ENCODE data around the gene ANKRD62.

Gene ANKRD62

GRCh38 chr18:12085136-12085535 lies 8.5 kb upstream of the ANKRD62 start:
- no peak overlapping the region for H3K14ac ChIP-seq (ENCODE audit: low read length)
- no peak overlapping the region for H3K9ac ChIP-seq (ENCODE audit: low read length)
- no peak overlapping the region for H2BK12ac ChIP-seq (ENCODE audit: low read length)
- WGBS (ENCODE audit: extremely low coverage, insufficient coverage, insufficient read length) = no CpG with 5 or more reads among the region's 13 CpGs
- no peak overlapping the region for H4K8ac ChIP-seq (ENCODE audit: low read depth, low read length)
- H4K91ac ChIP-seq (ENCODE audit: low read depth, low read length) = no peak overlapping the region
- no peak for DNase-seq
- no peak overlapping the region for H4K12ac ChIP-seq (ENCODE audit: low read depth, low read length)
- H3K4me1 ChIP-seq (ENCODE audit: control insufficient read depth in 1 of 2, insufficient read depth in 2 of 2, low read length in 2 of 2) = no peaks in the 10 kb centered on the region
- no peaks in the 10 kb centered on the region for H3K36me3 ChIP-seq (ENCODE audit: control insufficient read depth in 1 of 2, insufficient read depth in 2 of 2, low read length in 2 of 2)
- H2AK5ac ChIP-seq (ENCODE audit: low read length) = no peak overlapping the region
- no peak overlapping the region for H2BK120ac ChIP-seq (ENCODE audit: insufficient read depth, low read length, poor library complexity)
- no peak overlapping the region for H3K27ac ChIP-seq (ENCODE audit: low read depth, low read length)
- no peak overlapping the region for H2BK5ac ChIP-seq (ENCODE audit: low read depth, low read length, poor library complexity)
- no peaks in the 10 kb centered on the region for H3K79me1 ChIP-seq (ENCODE audit: low read length)
- H3K27me3 ChIP-seq (ENCODE audit: insufficient read depth, low read length) = no peaks in the 10 kb centered on the region
- no peak overlapping the region for H3K18ac ChIP-seq (ENCODE audit: low read length)
- H3K4ac ChIP-seq (ENCODE audit: low read depth, low read length) = no peak overlapping the region
- H3K23ac ChIP-seq (ENCODE audit: low read length) = no peak overlapping the region
- H3K4me3 ChIP-seq (ENCODE audit: low read depth, low read length) = no peak overlapping the region
- peaks cover 4% of the 10 kb centered on the region for H3K9me3 ChIP-seq (ENCODE audit: insufficient read depth, low read depth, low read length)
- no peak overlapping the region for H2AFZ ChIP-seq (ENCODE audit: insufficient read depth, low read length, poor library complexity)
- H3K4me2 ChIP-seq (ENCODE audit: low read length) = no peak overlapping the region
- no peaks in the 10 kb centered on the region for H3K79me2 ChIP-seq (ENCODE audit: control insufficient read depth, insufficient read depth, low read length, poor library complexity)

GRCh38 chr18:12085786-12086185 lies 7.9 kb upstream of the ANKRD62 start:
- Histone ChIP-seq H4K12ac (ENCODE audit: low read depth, low read length) (no peak overlapping the region), H3K27ac (ENCODE audit: low read depth, low read length) (no peak overlapping the region), H3K23ac (ENCODE audit: low read length) (no peak overlapping the region), H2AFZ (ENCODE audit: insufficient read depth, low read length, poor library complexity) (no peak overlapping the region), H3K9me3 (ENCODE audit: insufficient read depth, low read depth, low read length) (peaks cover 4% of the 10 kb centered on the region), H3K79me2 (ENCODE audit: control insufficient read depth, insufficient read depth, low read length, poor library complexity) (no peaks in the 10 kb centered on the region), H3K9ac (ENCODE audit: low read length) (no peak overlapping the region), H4K91ac (ENCODE audit: low read depth, low read length) (no peak overlapping the region), H2BK5ac (ENCODE audit: low read depth, low read length, poor library complexity) (no peak overlapping the region), H2BK12ac (ENCODE audit: low read length) (no peak overlapping the region), H3K27me3 (ENCODE audit: insufficient read depth, low read length) (no peaks in the 10 kb centered on the region), H3K4me1 (ENCODE audit: control insufficient read depth in 1 of 2, insufficient read depth in 2 of 2, low read length in 2 of 2) (no peaks in the 10 kb centered on the region), H3K18ac (ENCODE audit: low read length) (no peak overlapping the region), H2AK5ac (ENCODE audit: low read length) (no peak overlapping the region), H3K4ac (ENCODE audit: low read depth, low read length) (no peak overlapping the region), H3K4me3 (ENCODE audit: low read depth, low read length) (peak overlapping the region; percentile 11), H2BK120ac (ENCODE audit: insufficient read depth, low read length, poor library complexity) (no peak overlapping the region), H3K36me3 (ENCODE audit: control insufficient read depth in 1 of 2, insufficient read depth in 2 of 2, low read length in 2 of 2) (no peaks in the 10 kb centered on the region), H4K8ac (ENCODE audit: low read depth, low read length) (no peak overlapping the region), H3K79me1 (ENCODE audit: low read length) (no peaks in the 10 kb centered on the region), H3K14ac (ENCODE audit: low read length) (no peak overlapping the region), H3K4me2 (ENCODE audit: low read length) (no peak overlapping the region)
- no CpG with 5 or more reads among the region's 4 CpGs for WGBS (ENCODE audit: extremely low coverage, insufficient coverage, insufficient read length)
- DNase-seq = no peak

- H3K36me3 ChIP-seq (ENCODE audit: control insufficient read depth in 1 of 2, insufficient read depth in 2 of 2, low read length in 2 of 2) = no peaks in the 10 kb centered on the region
- no peak overlapping the region for H2AK5ac ChIP-seq (ENCODE audit: low read length)
- H4K12ac ChIP-seq (ENCODE audit: low read depth, low read length) = no peak overlapping the region
- no peak overlapping the region for H2AFZ ChIP-seq (ENCODE audit: insufficient read depth, low read length, poor library complexity)
- H3K27me3 ChIP-seq (ENCODE audit: insufficient read depth, low read length) = no peaks in the 10 kb centered on the region
- no peak overlapping the region for H3K4ac ChIP-seq (ENCODE audit: low read depth, low read length)
- no peak overlapping the region for H4K8ac ChIP-seq (ENCODE audit: low read depth, low read length)
- no peaks in the 10 kb centered on the region for H3K79me2 ChIP-seq (ENCODE audit: control insufficient read depth, insufficient read depth, low read length, poor library complexity)
- no peak overlapping the region for H2BK120ac ChIP-seq (ENCODE audit: insufficient read depth, low read length, poor library complexity)
- H3K4me2 ChIP-seq (ENCODE audit: low read length) = no peak overlapping the region
- no peak overlapping the region for H3K23ac ChIP-seq (ENCODE audit: low read length)
- no peak overlapping the region for H4K91ac ChIP-seq (ENCODE audit: low read depth, low read length)
- no peak overlapping the region for H3K4me3 ChIP-seq (ENCODE audit: low read depth, low read length)
- no peak overlapping the region for H2BK12ac ChIP-seq (ENCODE audit: low read length)
- no peaks in the 10 kb centered on the region for H3K4me1 ChIP-seq (ENCODE audit: control insufficient read depth in 1 of 2, insufficient read depth in 2 of 2, low read length in 2 of 2)
- no peak overlapping the region for H3K18ac ChIP-seq (ENCODE audit: low read length)
- H3K9ac ChIP-seq (ENCODE audit: low read length) = no peak overlapping the region
- DNase-seq = no peak
- peaks cover 4% of the 10 kb centered on the region for H3K9me3 ChIP-seq (ENCODE audit: insufficient read depth, low read depth, low read length)
- no peak overlapping the region for H2BK5ac ChIP-seq (ENCODE audit: low read depth, low read length, poor library complexity)
- no CpG with 5 or more reads among the region's 5 CpGs for whole genome bisulfite sequencing (ENCODE audit: extremely low coverage, insufficient coverage, insufficient read length)
- no peaks in the 10 kb centered on the region for H3K79me1 ChIP-seq (ENCODE audit: low read length)
- H3K27ac ChIP-seq (ENCODE audit: low read depth, low read length) = no peak overlapping the region
- no peak overlapping the region for H3K14ac ChIP-seq (ENCODE audit: low read length)
These were observed 7.4 kb upstream of the ANKRD62 start for GRCh38 chr18:12086249-12086648.

- H3K36me3 ChIP-seq (ENCODE audit: control insufficient read depth in 1 of 2, insufficient read depth in 2 of 2, low read length in 2 of 2) = no peaks in the 10 kb centered on the region
- H4K8ac ChIP-seq (ENCODE audit: low read depth, low read length) = no peak overlapping the region
- no CpG with 5 or more reads among the region's 18 CpGs for WGBS (ENCODE audit: extremely low coverage, insufficient coverage, insufficient read length)
- no peak overlapping the region for H3K4me2 ChIP-seq (ENCODE audit: low read length)
- no peak overlapping the region for H3K27ac ChIP-seq (ENCODE audit: low read depth, low read length)
- peaks cover 4% of the 10 kb centered on the region for H3K9me3 ChIP-seq (ENCODE audit: insufficient read depth, low read depth, low read length)
- H3K4me3 ChIP-seq (ENCODE audit: low read depth, low read length) = no peak overlapping the region
- no peak overlapping the region for H2BK5ac ChIP-seq (ENCODE audit: low read depth, low read length, poor library complexity)
- H3K79me1 ChIP-seq (ENCODE audit: low read length) = no peaks in the 10 kb centered on the region
- no peak overlapping the region for H3K4ac ChIP-seq (ENCODE audit: low read depth, low read length)
- no peaks in the 10 kb centered on the region for H3K4me1 ChIP-seq (ENCODE audit: control insufficient read depth in 1 of 2, insufficient read depth in 2 of 2, low read length in 2 of 2)
- H3K27me3 ChIP-seq (ENCODE audit: insufficient read depth, low read length) = no peaks in the 10 kb centered on the region
- H3K14ac ChIP-seq (ENCODE audit: low read length) = no peak overlapping the region
- H3K9ac ChIP-seq (ENCODE audit: low read length) = no peak overlapping the region
- H4K91ac ChIP-seq (ENCODE audit: low read depth, low read length) = no peak overlapping the region
- DNase-seq = no peak
- H4K12ac ChIP-seq (ENCODE audit: low read depth, low read length) = no peak overlapping the region
- H3K79me2 ChIP-seq (ENCODE audit: control insufficient read depth, insufficient read depth, low read length, poor library complexity) = no peaks in the 10 kb centered on the region
- no peak overlapping the region for H2AFZ ChIP-seq (ENCODE audit: insufficient read depth, low read length, poor library complexity)
- no peak overlapping the region for H2BK12ac ChIP-seq (ENCODE audit: low read length)
- no peak overlapping the region for H3K18ac ChIP-seq (ENCODE audit: low read length)
- no peak overlapping the region for H2AK5ac ChIP-seq (ENCODE audit: low read length)
- no peak overlapping the region for H3K23ac ChIP-seq (ENCODE audit: low read length)
- H2BK120ac ChIP-seq (ENCODE audit: insufficient read depth, low read length, poor library complexity) = no peak overlapping the region
These were observed 6.8 kb upstream of the ANKRD62 start for GRCh38 chr18:12086677-12087470.

Data from trophoblast cell (in vitro differentiated cells and primary cell).